MG63 (cell line): ENCODE measurements around the gene AIG1. TPM values are rescaled to one million over a fixed set of nuclear protein-coding genes. Genes with fewer than 3 reads are reported as not detected.

ENCODE experiments used
- DNase-seq: peaks from one replicate; pipeline ENCODE4 v3.0.0-alpha.2; 2020
- H3K27me3 ChIP-seq: fragments of 250-450 bp; sonication (Bioruptor Pico); 2 replicates; pipeline ENCODE4 v1.5.1; 2020; ENCODE audit warnings: mild to moderate bottlenecking, moderate library complexity
- H3K36me3 ChIP-seq: fragments of 250-450 bp; sonication (Bioruptor Pico); 2 replicates; pipeline ENCODE4 v1.5.1; 2020; ENCODE audit warnings: mild to moderate bottlenecking, moderate library complexity
- H3K4me3 ChIP-seq: fragments of 250-450 bp; sonication (Bioruptor Pico); 2 replicates; pipeline ENCODE4 v1.5.1; 2020; ENCODE audit warnings: mild to moderate bottlenecking, moderate library complexity
- H3K9me3 ChIP-seq: fragments of 250-450 bp; sonication (Bioruptor Pico); 2 replicates; pipeline ENCODE4 v1.5.1; 2020; ENCODE audit warnings: mild to moderate bottlenecking, moderate library complexity
- total RNA-seq: library from RNA; depleted of rRNA; stranded (reverse); fragments of >200 nt; shearing (Covaris generic); gene quantifications from 2 replicates; pipeline ENCODE4 v1.2.3, GENCODE V29; 2014; ENCODE audit warnings: low replicate concordance

The AIG1 gene
- total RNA-seq, 1 experiment from 2014 or later = 42.5 TPM

DNA sequence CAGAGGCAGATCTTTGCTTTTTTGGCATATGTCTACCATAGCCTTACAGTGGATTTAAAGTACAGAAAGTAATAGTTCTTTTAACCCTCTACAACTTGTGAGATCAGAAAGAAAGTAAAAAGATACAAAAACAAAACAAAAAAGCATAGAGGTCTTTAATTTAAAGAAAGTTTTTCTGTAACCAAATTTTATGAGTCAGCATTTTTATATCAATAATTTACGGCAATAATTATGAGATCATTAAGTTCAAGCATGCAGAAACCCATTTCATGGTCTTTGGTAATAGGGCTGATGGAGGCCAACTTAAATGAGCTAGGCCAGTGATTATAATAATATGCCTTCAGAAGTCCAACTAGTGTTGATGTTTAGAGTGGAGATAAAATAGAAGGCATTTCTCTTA lies 145.9 kb downstream of the AIG1 start:
- Histone ChIP-seq H3K27me3 (no peaks in the 10 kb centered on the region), H3K36me3 (no peaks in the 10 kb centered on the region), H3K9me3 (no peaks in the 10 kb centered on the region), H3K4me3 (no peak overlapping the region)
- DNase-seq = no peak

DNA sequence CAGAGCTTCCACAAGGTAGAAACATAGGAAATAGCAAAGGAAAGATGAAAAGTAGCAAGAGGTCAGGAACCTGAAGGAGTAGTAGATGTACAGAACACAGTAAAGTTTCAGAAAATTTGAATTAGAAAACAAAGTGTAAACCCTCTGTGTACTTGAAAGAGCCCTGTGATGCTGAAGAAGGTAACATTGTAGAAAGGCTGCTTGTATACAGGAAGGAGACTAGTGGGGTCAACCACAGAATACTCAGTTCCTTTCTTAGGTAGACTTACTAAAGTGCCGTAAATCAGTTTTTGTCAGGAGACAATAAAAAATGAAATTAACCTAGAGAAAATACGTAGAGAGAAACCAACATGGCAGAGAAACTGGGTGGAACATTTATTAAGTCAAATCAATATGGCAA lies 149.7 kb downstream of the AIG1 start:
- Histone ChIP-seq H3K27me3 (no peaks in the 10 kb centered on the region), H3K4me3 (no peak overlapping the region)
- no peak for DNase-seq

DNA sequence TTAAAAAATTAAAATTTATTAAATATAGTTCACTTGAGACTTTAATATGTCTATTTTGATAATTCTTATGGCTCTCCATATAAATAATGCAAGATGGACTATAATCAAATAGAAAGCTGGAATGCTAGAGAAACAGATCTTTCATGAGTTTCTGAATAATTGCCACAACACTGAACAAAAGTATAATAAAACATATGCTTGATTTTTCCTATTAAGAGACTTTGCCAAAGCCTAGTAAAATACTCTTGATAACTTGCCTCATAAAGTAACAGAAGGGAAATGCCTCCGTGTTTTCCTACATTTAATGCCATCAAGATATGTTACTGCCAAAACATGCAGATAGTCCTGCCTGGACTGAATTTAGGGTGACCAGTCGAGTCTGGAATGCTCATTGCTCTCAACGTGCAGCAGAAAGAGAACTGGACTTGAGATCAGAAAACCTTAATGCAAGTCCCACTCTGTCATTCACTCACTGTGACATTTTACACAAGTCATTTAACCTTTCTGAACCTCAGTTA lies 153.2 kb downstream of the AIG1 start:
- DNase-seq = no peak
- Histone ChIP-seq H3K4me3 (no peak overlapping the region), H3K36me3 (no peaks in the 10 kb centered on the region; the same call in 1 of the 2 replicates), H3K27me3 (no peaks in the 10 kb centered on the region), H3K9me3 (no peaks in the 10 kb centered on the region)

More for the DNA sequence above, 149.7 kb downstream of the AIG1 start:
- no peaks in the 10 kb centered on the region for H3K9me3 ChIP-seq
- no peaks in the 10 kb centered on the region for H3K36me3 ChIP-seq

DNA sequence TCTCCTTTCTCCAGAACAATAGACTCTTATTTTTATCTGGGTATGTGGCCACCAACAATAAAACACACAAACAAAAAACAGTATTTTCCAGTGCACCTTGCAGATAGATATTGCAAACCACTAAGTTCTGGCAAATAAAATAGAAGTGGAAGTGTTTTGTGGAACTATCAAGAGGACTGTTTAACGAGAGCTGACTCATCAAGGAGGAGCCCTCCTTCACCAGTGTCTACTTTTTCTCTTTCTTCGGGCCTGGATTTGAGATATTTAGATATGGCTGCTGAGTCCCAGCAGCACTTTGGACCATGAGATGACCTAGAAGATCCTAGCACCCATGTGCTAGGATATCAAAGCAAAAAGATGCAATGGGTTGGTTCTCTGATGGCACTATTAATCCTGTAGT lies 154.7 kb downstream of the AIG1 start:
- Histone ChIP-seq H3K9me3 (no peaks in the 10 kb centered on the region), H3K27me3 (no peaks in the 10 kb centered on the region)

DNA sequence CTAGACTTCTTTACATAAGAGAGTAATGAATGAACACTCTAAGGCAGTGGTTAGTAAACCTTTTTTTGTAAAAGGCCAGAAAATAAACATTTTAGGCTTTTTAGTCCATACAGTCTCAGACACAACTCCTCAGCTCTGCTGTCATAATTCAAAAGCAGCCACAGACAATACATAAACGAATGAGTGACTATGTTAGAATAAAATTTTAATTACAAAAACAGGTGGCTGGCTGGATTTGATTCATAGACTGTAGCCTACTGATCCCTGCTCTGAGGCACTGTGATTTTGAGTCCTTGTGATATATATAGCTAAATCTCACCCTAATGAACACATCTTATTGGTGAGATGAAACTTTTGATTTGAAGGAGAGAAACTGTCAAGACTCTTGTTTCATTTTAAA lies 155.1 kb downstream of the AIG1 start:
- no peaks in the 10 kb centered on the region for H3K9me3 ChIP-seq
- DNase-seq = no peak
- no peaks in the 10 kb centered on the region for H3K27me3 ChIP-seq
- H3K36me3 ChIP-seq = no peaks in the 10 kb centered on the region; the same call in 1 of the 2 replicates
- H3K4me3 ChIP-seq = no peak overlapping the region

More for the DNA sequence above, 154.7 kb downstream of the AIG1 start:
- Histone ChIP-seq H3K36me3 (no peaks in the 10 kb centered on the region; the same call in 1 of the 2 replicates), H3K4me3 (no peak overlapping the region)
- DNase-seq = no peak

DNA sequence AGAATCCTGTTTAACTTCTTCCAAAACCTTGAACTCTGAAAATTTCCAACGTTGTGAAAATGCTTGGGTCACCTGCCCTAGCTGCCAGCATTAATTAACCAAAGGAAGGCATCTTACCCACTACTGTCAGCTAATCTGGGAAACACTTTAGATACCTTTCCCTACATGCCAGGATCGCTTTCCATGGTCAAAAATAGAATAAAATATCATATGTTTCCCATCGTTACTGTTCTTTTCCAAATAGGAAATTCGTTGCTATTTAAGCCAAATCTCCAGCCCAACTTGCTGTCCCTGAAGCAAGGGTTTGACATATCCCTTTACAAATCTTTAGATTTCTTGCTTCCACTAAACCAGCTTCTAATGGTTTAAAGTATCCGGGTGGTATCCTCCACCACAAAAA lies 157.5 kb downstream of the AIG1 start:
- no peaks in the 10 kb centered on the region for H3K9me3 ChIP-seq
- H3K36me3 ChIP-seq = no peaks in the 10 kb centered on the region; the same call in 1 of the 2 replicates
- DNase-seq = no peak
- no peaks in the 10 kb centered on the region for H3K27me3 ChIP-seq
- H3K4me3 ChIP-seq = no peak overlapping the region

- DNase-seq = no peak
- no peaks in the 10 kb centered on the region for H3K9me3 ChIP-seq
- H3K27me3 ChIP-seq = no peaks in the 10 kb centered on the region
- H3K36me3 ChIP-seq = no peaks in the 10 kb centered on the region; the same call in 1 of the 2 replicates
- H3K4me3 ChIP-seq = no peak overlapping the region
Measured at GRCh38 chr6:143221698-143222097, 161.0 kb downstream of the AIG1 start.

DNA sequence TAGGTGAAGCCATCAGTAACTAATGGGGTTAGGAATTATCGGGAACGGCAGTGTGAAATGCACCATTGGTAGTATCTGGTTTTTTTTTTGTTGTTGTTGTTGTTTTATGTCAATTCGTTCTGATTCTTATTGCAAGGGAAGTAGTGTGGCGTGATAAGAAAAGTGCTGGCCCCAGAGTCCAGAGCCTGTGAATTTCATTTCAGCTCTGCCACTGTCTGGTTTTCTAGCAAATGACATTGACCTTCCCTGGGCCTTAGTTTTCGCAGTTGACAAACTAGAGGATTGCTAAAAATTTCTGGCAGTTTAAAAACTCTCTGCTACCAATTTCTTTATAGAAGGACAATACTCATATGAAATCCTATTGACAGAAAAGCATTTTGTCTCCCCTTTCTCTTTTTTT lies 161.6 kb downstream of the AIG1 start:
- H3K36me3 ChIP-seq = no peaks in the 10 kb centered on the region; the same call in 1 of the 2 replicates
- no peaks in the 10 kb centered on the region for H3K27me3 ChIP-seq
- no peak overlapping the region for H3K4me3 ChIP-seq
- H3K9me3 ChIP-seq = no peaks in the 10 kb centered on the region
- DNase-seq = no peak

GRCh38 chr6:143222801-143223231 lies 162.1 kb downstream of the AIG1 start:
- DNase-seq = no peak
- no peaks in the 10 kb centered on the region for H3K9me3 ChIP-seq
- H3K36me3 ChIP-seq = no peaks in the 10 kb centered on the region; the same call in 1 of the 2 replicates
- no peaks in the 10 kb centered on the region for H3K27me3 ChIP-seq
- H3K4me3 ChIP-seq = no peak overlapping the region

DNA sequence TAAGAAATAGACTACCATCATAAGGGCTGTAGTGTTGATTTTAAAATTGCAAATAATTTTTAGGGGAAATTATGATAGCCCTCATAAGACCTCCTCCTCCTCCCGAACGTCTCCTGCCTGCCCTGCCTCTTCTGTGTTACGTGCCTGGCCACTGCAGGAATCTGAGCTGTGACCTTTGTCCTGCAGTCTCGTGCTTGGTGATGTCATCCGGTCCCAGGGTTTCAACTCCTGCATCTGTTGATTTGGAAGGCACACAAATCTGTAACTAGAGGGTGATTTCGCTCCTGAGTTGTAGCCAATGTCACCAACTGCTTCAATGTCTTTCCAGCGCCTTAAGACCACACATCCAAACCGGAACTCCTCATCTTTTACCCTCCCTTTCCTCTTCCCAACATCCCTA lies 163.2 kb downstream of the AIG1 start:
- DNase-seq = no peak
- Histone ChIP-seq H3K9me3 (no peaks in the 10 kb centered on the region), H3K36me3 (no peaks in the 10 kb centered on the region; the same call in 1 of the 2 replicates), H3K4me3 (no peak overlapping the region), H3K27me3 (no peaks in the 10 kb centered on the region)

GRCh38 chr6:143224516-143224915 lies 163.8 kb downstream of the AIG1 start:
- no peak for DNase-seq
- Histone ChIP-seq H3K9me3 (no peaks in the 10 kb centered on the region), H3K27me3 (no peaks in the 10 kb centered on the region), H3K36me3 (no peaks in the 10 kb centered on the region), H3K4me3 (no peak overlapping the region)

GRCh38 chr6:143225929-143226328 lies 165.2 kb downstream of the AIG1 start:
- H3K4me3 ChIP-seq = no peak overlapping the region
- no peaks in the 10 kb centered on the region for H3K36me3 ChIP-seq
- H3K9me3 ChIP-seq = no peaks in the 10 kb centered on the region
- no peak for DNase-seq
- no peaks in the 10 kb centered on the region for H3K27me3 ChIP-seq

- Histone ChIP-seq H3K27me3 (no peaks in the 10 kb centered on the region), H3K4me3 (no peak overlapping the region), H3K36me3 (no peaks in the 10 kb centered on the region), H3K9me3 (no peaks in the 10 kb centered on the region)
- DNase-seq = no peak
Measured at GRCh38 chr6:143227675-143228074, 167.0 kb downstream of the AIG1 start.

DNA sequence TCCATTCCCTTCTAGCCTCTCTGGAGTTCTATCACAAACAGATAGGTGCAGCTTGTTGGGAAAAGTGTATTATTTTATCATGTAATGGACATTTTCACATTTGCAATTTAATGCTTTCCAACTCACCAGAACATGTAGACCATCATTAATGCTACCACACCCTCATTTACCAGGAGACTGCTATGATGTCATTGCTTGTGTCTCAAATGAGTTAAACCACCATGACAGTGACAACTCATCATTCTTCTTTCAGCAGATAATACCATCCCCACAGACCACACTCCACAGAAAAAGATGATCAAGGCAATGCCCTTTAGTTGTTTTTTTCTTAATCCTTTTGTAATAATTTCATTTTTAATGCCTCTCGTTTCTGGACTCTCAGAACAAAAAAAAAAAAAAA lies 168.7 kb downstream of the AIG1 start:
- Histone ChIP-seq H3K9me3 (no peaks in the 10 kb centered on the region), H3K4me3 (no peak overlapping the region), H3K36me3 (no peaks in the 10 kb centered on the region), H3K27me3 (no peaks in the 10 kb centered on the region)
- no peak for DNase-seq

DNA sequence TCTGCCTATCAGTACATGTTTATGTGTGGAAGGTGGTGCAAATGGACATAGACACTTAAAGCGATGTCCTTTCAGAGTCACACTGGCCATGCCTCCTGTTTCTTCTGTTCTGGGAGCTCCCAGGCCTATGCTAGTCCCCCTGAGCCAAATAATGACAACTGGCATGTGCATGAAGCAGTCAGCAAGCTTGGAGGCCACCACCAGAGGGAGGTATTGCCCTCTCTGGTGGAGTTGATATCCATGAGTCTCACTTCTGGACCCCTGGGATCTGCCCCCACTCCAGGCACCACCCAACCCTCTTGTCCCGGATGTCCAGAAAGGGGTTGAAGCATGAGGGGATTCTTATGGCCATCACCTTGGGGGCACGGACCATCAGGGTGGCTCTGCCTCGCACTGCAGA lies 172.2 kb downstream of the AIG1 start:
- H3K36me3 ChIP-seq = no peaks in the 10 kb centered on the region
- no peaks in the 10 kb centered on the region for H3K27me3 ChIP-seq
- H3K4me3 ChIP-seq = no peak overlapping the region
- H3K9me3 ChIP-seq = no peaks in the 10 kb centered on the region
- peak; percentile 47 for DNase-seq

DNA sequence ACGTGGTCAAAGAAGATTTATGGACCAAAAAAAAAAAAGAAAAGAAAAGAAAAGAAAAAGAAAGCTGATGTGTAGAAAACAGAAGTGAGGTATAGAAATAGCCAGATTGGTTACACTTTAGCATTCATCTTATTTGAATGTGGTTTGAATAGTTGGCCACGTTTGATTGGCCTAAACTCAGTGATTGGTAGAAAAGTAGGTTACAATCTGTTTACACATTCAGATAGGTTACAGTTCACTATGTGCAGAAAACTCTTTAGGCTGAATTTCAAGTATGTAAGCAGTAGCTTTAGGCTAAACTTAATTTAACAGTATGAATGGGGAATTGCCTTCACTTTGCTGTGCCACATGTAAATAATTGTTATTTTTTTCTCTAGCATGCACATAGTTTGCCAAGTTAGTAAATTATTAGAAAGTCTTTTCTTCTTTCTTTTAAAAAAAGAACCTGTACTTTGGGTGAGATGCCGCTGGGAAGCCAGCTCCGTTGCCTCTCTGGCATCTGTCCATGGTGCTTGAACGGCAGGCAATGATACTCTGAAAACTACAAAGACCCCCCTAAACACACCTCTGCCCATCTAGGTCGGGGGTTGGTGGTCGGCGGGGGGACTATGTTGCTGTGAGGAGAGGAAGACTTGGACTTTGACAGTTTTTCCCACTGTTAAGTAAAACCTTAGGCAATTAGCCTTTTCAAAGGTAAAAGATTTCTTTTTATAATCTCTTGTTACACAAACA lies 173.0 kb downstream of the AIG1 start:
- H3K27me3 ChIP-seq = no peaks in the 10 kb centered on the region
- no peak overlapping the region for H3K4me3 ChIP-seq
- H3K9me3 ChIP-seq = no peaks in the 10 kb centered on the region
- no peak for DNase-seq
- H3K36me3 ChIP-seq = no peaks in the 10 kb centered on the region

GRCh38 chr6:143234734-143235133 lies 174.0 kb downstream of the AIG1 start:
- H3K27me3 ChIP-seq = no peaks in the 10 kb centered on the region

DNA sequence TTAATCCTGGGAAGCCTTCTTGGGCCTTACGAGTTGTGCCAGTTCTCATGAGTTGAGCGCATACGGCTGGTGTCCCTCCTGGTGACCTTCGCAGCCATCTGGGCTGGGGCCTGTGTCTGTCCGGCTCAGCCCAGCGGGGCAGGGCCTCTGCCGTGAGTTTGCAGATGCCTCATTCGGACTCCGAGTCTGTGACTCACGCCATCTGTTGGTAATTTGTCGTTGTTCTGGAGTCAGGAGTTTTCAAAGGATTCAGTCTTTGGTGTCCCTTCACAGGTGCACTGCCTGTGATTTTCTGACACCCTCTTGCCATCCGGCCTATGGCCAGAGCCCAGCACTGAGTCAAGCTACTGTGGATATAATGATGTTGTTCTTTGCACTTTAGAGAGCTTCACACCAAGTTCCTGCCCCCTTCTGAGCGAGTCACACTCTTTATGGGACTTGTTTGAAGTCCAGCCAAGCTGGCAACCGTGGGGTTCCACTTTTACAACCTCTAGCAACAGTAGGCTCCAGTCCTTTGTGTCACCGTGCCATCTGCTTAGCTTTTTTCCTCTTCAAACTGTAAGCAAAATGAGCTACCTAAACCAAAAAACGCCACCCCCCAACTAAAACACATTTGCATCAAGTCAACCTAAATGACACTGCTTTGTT lies 175.6 kb downstream of the AIG1 start:
- no peaks in the 10 kb centered on the region for H3K36me3 ChIP-seq
- no peak overlapping the region for H3K4me3 ChIP-seq
- no peaks in the 10 kb centered on the region for H3K9me3 ChIP-seq
- peak; percentile 35 for DNase-seq
- no peaks in the 10 kb centered on the region for H3K27me3 ChIP-seq

More at GRCh38 chr6:143234734-143235133, 174.0 kb downstream of the AIG1 start:
- H3K4me3 ChIP-seq = no peak overlapping the region
- H3K36me3 ChIP-seq = no peaks in the 10 kb centered on the region
- DNase-seq = no peak
- no peaks in the 10 kb centered on the region for H3K9me3 ChIP-seq
